GM18858 (cell line): ENCODE measurements around the gene CSAD.
"Not testable (repeated sequence)": the region's sequence is repeated elsewhere in the genome, so short reads cannot be mapped to it uniquely, and the experiment has no call there.

Experiments
- ATAC-seq: cut with Tn5 transposase; IDR thresholded peaks from one replicate; pipeline ENCODE4 v1.9.1; 2021; ENCODE audit not compliant: unreplicated experiment

CSAD gene

GRCh38 chr12:53218551-53219291, 38.0 kb upstream of the CSAD start:
- ATAC-seq, result no peak

DNA sequence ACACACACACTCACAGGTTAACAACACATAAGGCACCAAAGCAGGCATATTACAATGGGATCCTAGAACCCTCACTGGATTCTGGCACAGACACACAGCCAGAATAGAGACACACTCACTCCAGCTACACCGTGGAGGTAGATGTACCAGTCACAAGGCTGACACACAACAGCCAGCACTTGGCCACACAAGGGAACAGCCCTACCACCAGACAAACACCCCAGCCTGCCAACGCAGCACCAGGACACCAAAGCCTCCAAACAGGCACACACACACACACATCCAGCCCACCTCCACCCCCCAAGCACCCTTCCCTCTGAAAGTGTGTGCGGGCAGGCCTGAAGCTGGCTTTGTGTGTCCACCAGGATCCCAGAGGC, 37.2 kb upstream of the CSAD start:
- ATAC-seq, result no peak

GRCh38 chr12:53217051-53217930, 36.6 kb upstream of the CSAD start:
- no peak for ATAC-seq

- ATAC-seq, result no peak
Measured at GRCh38 chr12:53215497-53215896, 34.8 kb upstream of the CSAD start.

GRCh38 chr12:53214687-53215455, 34.1 kb upstream of the CSAD start:
- ATAC-seq, result no peak

DNA sequence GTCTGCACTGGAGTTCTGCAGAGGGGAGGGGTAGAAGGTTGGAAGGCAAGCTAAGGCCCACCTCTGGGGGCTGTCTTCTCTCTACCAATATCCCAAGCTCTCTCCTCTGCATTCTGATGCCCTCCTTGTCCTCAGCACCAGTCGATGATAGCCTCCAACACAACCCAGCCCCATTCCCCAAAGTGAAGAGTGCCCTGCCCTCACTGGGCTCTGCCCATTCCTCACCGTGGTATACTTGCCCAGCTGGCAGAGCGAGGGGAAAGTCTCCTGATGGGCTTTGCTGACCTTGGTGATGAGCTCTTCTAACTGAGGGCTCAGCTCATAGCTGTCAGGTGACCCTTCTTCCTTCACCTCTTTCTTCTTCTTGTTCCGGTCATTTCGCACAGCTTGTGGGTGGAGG, 33.5 kb upstream of the CSAD start:
- ATAC-seq, result no peak

DNA sequence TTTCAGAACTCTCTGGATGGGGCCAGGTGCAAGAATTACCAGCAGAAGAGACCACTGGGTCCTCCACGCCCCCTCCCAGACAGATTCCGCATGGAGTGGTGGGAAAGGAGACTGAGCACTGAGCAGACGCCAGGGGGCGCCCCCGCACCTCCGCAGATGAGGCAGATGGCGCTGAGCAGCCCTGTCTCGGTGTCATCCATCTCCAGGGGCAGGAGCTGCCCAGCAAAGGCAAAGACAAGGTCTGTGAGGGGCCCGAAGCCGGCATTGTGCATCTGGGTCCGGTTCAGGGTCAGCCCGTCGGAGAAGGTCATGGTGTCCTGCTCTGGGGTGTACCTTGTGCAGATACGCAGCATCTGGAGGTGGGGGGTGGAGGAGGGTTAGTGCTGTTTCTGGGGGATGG, 32.6 kb upstream of the CSAD start:
- ATAC-seq, result no peak

DNA sequence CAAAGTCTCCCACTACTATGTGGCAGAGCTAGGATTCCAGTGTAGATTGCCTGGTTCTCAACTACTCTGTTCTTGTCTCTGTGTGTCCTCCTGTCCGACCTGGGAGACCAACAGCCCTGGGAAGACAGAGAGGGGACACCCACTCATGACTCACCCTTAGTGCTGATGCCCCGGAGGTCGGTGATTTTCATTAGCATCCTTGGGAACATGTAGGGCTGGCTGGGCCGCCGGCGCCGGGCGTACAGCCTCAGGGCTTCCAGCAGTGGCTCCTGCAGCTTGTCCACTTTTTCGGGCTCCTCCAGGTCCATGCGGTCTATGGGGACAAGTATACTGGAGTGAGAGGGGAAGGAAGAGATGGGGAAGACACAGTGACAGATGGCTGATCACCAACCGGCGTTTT, 32.2 kb upstream of the CSAD start:
- no peak for ATAC-seq

DNA sequence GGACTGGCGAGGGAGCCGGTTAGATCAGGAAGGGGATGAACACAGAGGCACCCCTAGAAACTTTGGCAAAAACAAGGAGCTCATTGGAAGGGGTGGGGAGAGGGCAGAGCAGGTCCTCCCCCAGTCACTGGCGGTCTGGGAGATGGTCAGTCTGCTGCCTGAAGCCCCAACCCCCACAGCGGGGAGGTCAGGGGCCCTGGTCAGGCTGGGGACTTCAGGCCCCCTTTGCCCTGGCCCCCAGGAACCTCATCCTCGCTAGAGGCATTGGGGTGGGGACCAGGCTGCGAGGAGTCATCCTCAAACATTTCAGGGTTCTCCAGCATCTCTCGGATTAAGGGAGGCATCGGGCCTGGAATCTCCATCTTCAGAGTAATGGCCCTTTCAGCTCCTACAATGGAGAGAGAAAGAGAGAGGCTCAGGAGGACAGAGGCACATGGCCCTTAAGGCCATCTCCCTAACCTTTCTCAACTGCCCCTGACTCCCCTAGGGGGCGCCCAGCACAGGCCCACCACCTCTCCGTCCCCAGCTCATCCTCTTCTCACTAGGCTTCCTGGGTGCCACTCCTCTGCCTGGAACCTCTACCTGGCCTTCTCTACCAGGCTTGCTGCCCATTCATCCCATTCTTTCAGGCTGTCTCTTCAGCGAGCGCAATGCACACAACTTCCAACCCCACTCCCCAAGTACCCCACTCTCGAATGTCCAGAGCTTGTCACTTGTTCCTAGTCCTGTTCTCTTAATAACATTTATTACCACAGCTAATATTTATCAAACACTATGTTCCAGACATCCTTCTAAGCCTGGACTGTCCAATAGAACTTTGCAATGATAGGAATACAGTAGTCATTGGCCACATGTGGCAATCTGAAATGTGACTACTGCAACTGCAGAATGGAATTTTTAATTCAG, 31.0 kb upstream of the CSAD start:
- ATAC-seq, result no peak

- no peak for ATAC-seq
Measured at GRCh38 chr12:53210843-53211242, 30.1 kb upstream of the CSAD start.

DNA sequence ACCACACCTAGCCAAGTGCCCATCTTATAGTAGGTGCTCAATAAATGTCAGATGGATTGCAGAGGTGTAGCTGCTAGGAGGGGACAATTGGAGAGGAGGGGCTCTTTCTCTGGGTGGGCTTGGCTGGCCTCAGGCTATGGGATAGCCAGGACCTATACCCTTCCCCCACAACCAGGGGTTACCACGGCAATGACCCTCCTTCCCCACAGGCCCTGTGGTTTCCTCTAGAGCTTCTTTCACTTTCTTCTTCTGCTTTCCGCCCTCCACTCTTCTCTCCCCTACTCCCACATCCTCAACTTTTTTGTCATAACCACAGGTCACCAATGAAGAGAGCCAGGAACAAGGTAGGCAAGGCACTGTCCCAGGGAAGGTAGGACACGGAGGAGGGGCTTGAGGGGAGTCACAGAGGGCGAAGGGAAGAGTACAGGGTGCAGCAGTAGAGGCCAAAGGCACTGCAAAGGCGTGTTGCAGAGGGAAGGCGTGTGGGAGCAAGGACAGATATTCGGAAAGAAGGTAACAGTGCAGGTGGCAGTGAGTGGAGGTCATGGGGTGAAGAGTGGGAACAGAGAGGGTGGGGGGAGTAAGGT, 28.2 kb upstream of the CSAD start:
- no peak for ATAC-seq

DNA sequence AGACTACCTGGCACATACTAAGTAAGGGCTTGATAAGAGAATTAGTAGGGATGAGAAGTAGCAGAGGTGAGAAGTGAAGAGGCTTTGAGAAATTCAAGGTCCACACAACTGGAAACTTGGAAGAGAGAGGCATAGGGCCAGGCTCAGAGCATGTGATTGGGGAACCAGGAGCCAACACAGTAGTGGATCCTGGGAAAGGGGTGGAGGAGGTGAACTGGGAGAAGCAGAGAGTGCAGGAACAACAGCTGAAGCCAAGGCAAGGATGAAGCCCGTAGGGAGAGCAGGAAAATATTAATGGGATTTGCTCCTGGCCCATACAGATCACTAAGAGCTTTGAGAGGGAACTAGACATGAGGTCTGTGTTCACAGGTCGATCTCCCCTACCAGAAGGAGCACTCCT, 27.7 kb upstream of the CSAD start:
- ATAC-seq, result no peak

DNA sequence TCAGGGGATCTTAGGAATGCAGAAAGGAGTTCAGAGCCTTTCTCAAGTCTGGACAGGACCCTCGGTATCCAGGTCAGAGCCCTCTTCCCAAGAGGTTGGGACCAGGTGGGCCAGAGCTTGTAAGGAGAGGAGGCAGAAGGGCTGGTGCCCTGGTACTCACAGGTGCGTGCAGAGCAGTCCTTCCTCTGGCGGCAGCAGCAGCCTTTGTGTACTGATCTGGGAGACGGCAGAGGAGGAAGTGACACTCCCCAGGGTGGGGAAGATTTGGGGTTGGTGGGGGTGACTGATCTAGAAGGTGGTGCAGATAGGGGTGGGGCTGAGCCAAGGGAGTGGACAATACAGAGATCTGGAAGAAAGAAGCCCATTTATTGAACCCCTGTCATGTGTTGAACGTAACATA, 26.3 kb upstream of the CSAD start, which contains the start of gene ITGB7:
Gene ITGB7, minus strand, starts transcription at position 210 of the 400 bp plus-strand sequence. CDS start 6,808 bp downstream, outside the sequence.
- peak; percentile 51 for ATAC-seq

DNA sequence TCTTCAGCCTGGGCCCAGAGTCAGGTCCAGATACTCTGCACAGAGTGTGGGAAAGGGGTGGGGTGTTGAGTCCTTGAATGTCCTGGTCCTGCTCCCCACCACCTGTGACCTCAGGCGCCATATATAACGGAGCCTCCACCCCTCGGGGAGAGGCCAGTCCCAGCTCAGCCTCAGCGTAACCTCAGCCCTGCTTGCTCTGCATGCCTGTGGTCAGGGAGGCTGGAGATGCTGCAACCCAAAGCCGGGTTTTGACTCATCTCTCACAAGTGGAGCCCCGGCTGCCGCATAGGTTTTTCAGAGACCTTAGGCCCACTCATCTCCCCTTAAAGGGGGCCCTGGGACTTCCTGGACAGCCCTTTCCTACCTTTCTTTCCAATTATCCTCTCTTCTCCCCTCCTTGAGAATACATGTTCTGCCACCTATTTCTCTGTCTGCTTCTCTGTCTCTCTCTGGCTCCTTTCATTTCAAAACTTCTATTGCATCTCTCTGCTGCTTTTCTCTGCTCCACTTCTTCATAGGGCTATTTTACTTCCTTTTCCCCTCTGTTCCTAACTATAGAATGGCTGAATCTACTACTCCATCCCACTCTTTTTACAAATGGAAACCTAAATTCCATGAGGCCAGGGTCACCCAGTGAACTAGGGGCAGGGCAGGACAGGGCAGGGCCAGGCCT, 25.2 kb upstream of the CSAD start:
- ATAC-seq, result no peak

- no peak for ATAC-seq
Measured at GRCh38 chr12:53204351-53204750, 23.6 kb upstream of the CSAD start.

DNA sequence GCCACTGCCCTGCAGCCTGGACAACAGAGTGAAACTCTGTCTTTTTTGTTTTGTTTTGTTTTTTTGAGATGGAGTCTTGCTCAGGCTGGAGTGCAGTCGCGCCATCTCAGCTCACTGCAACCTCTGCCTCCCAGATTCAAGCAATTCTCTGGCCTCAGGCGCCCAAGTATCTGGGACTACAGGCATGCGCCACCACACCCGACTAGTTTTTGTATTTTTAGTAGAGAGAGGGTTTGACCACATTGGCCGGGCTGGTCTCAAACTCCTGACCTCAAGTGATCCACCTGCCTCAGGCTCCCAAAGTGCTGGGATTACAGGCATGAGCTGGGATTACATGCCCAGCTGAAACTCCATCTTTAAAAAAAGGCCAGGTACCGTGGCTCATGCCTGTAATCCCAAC, 21.6 kb upstream of the CSAD start:
- ATAC-seq, result not testable (repeated sequence)

DNA sequence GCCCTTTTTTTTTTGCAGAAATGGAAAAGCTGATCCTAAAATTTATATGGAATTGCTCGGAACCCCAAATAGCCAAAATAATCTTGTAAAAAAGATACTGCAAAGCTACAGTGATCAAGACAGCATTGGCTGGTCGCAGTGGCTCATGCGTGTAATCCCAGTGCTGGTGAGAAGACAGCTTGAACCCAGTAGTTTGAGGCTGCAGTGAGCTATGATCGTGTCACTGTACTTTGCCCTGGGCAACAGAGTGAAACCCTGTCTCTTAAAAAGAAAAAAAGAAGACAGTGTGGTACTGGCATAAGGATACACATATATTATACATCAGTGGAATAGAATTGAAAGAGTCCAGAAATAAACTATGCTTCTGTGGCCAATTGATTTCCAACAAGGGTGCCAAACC, 20.9 kb upstream of the CSAD start:
- no peak for ATAC-seq

DNA sequence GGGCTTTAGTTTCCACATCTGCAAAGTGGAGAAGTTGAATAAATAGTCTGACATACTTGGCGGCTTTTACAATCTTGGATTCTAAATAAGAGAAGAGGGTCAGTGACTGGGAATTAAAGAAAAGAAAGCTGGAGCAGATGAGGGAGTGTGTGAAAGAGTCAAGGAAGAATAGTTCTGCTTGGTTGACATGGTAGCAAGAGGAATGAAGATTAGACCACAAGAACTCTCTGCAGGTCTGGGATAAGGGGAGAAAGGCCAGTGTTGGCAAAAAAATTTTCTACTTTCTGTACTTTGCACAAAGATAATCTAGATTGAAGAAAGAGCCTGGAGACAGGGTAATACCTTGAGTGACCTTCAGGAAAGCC, 20.4 kb upstream of the CSAD start:
- no peak for ATAC-seq

DNA sequence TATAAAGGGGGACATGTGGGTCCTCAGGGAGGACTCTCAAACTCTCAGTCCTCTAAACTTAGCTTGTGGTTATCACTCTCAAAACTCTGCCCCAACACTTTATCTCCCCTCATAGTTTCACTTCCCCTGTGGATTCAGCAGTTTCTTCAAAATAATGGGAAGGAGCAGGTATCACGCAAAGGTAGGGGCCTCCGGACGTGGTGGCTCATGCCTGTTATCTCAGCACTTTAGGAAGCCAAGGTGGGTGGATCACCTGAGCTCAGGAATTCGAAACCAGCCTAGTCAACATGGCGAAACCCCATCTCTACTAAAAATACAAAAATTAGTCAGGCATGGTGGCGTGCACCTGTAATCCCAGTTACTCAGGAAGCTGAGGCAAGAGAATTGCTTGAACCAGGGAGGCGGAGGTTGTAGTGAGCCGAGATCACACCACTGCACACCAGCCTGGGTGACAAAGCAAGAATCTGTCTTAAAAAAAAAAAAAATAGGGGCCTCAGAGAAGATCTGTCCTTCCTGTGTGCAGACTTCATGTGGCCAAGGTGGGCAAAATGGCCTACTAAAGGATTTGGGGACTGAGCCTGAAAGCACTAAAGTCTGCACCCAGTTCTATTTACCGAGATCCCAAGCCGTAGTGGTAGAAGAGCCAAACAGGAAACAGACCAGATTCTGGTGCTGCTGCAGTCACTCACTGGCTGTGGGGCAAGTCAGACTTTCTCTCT, 19.9 kb upstream of the CSAD start:
- no peak for ATAC-seq
